Activated CD4-positive, alpha-beta memory T cell treated with anti-CD3 and anti-CD28 coated beads for 36 hours (primary cell): ENCODE results near the gene LRRFIP1. TPM values are rescaled to one million over a fixed set of nuclear protein-coding genes. Genes with fewer than 3 reads are reported as not detected.
"Not testable (repeated sequence)": the region's sequence is repeated elsewhere in the genome, so short reads cannot be mapped to it uniquely, and the experiment has no call there.

Source experiments
- CTCF ChIA-PET: fragments of 350-600 bp; sonication (Branson Sonifier 250); formaldehyde crosslinking; loops from one replicate; lab custom pipeline; 2021; ENCODE audit warnings: antibody characterized with exemption, inconsistent platforms; lab: Charles Lee
- POLR2A ChIA-PET: fragments of 350-600 bp; sonication (Branson Sonifier 250); formaldehyde crosslinking; loops from one replicate; lab custom pipeline; 2021; ENCODE audit warnings: antibody characterized with exemption; lab: Charles Lee
- DNase-seq: peaks from one replicate; pipeline ENCODE4 v3.0.0-alpha.2; 2020
- H3K27ac Mint-ChIP-seq: one replicate; pipeline ENCODE4 v1.8.0; 2021; ENCODE audit warnings: mixed read lengths
- H3K27me3 Mint-ChIP-seq: one replicate; pipeline ENCODE4 v1.8.0; 2021; ENCODE audit warnings: mixed read lengths
- H3K36me3 Mint-ChIP-seq: one replicate; pipeline ENCODE4 v1.8.0; 2021; ENCODE audit warnings: mixed read lengths
- H3K4me1 Mint-ChIP-seq: one replicate; pipeline ENCODE4 v1.8.0; 2021; ENCODE audit warnings: low read depth, mixed read lengths
- H3K4me3 Mint-ChIP-seq: one replicate; pipeline ENCODE4 v1.8.0; 2021; ENCODE audit warnings: mild to moderate bottlenecking, mixed read lengths
- H3K9me3 Mint-ChIP-seq: one replicate; pipeline ENCODE4 v1.8.0; 2021; ENCODE audit warnings: mixed read lengths
- intact Hi-C: fragments of 100-400 bp; cut with micrococcal nuclease; formaldehyde crosslinking; loops from one replicate; pipeline ENCODE4 v1.15.1; 2023
- total RNA-seq, 2 experiments: library from RNA; stranded (reverse); gene quantifications; one replicate each; pipeline ENCODE4 v1.2.3, GENCODE V29; 2021

LRRFIP1 gene
- total RNA-seq, 2 experiments from 2014 or later = 238 to 240 TPM

DNA sequence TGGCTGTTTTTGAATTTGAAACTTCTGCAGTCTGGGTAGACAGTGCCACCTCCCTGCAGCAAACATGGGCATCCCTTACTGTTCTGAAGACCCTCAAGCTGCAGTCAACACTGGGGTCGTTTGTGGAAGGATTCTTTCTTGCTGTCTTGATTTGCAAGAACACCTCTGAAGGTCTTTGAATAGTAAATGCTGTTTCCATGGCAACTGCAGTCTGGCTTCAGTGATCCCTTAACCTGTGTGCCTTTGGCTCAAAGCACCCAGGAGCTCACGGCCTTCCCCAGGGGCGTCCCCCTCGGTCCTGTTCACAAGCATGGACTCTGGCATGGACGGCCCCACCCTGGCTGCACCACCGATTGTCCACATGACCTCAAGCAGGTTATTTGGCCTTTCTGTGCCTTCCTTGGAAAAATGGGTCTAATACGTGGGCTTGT is 38.3 kb downstream of the LRRFIP1 start:
- peaks cover 10% of the 10 kb centered on the region for H3K27me3 Mint-ChIP-seq
- no peaks in the 10 kb centered on the region for H3K9me3 Mint-ChIP-seq
- POLR2A ChIA-PET = no interaction called here
- peaks cover 6% of the 10 kb centered on the region for H3K4me1 Mint-ChIP-seq
- H3K4me3 Mint-ChIP-seq = no peak overlapping the region
- no peak overlapping the region for H3K27ac Mint-ChIP-seq
- H3K36me3 Mint-ChIP-seq = no peaks in the 10 kb centered on the region
- CTCF ChIA-PET = no interaction called here
- no peak for DNase-seq
- intact Hi-C loops = no loop called here

- ChIA-PET CTCF (no interaction called here), POLR2A (interaction anchor here (0.6 kb wide), 1 partner anchor 1303 kb away, joined by 4 read pairs; no protein-coding TSS in a partner anchor)
- no peaks in the 10 kb centered on the region for H3K9me3 Mint-ChIP-seq
- DNase-seq = no peak
- H3K27me3 Mint-ChIP-seq = peaks cover 10% of the 10 kb centered on the region
- H3K27ac Mint-ChIP-seq = no peak overlapping the region
- H3K4me3 Mint-ChIP-seq = no peak overlapping the region
- no peaks in the 10 kb centered on the region for H3K36me3 Mint-ChIP-seq
- intact Hi-C loops = no loop called here
- H3K4me1 Mint-ChIP-seq = peaks cover 6% of the 10 kb centered on the region
Observed at GRCh38 chr2:237666606-237667005, 39.2 kb downstream of the LRRFIP1 start.

DNA sequence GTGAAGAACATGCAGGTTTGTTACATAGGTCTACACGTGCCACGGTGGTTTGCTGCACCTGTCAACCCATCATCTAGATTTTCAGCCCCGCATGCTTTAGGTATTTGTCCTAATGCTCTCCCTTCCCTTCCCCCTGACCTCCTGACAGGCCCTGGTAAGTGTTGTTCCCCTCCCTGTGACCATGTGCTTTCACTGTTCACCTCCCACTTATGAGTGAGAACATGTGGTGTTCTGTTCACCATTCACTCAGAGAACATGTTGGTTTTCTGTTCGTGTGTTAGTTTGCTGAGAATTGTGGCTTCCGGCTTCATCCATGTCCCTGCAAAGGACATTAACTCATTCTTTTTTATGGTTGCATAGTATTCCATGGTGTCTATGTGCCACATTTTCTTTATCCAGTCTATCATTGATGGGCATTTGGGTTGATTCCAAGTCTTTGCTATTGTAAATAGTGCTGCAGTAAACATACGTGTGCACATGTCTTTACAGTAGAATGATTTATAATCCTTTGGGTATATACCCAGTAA is 39.7 kb downstream of the LRRFIP1 start:
- H3K4me1 Mint-ChIP-seq, H3K4me3 Mint-ChIP-seq, H3K9me3 Mint-ChIP-seq, DNase-seq, H3K36me3 Mint-ChIP-seq, H3K27ac Mint-ChIP-seq, CTCF ChIA-PET, intact Hi-C loops: not testable (repeated sequence)
- H3K27me3 Mint-ChIP-seq = peaks cover 10% of the 10 kb centered on the region
- POLR2A ChIA-PET = interaction anchor here (0.6 kb wide), 1 partner anchor 1303 kb away, joined by 4 read pairs; no protein-coding TSS in a partner anchor

DNA sequence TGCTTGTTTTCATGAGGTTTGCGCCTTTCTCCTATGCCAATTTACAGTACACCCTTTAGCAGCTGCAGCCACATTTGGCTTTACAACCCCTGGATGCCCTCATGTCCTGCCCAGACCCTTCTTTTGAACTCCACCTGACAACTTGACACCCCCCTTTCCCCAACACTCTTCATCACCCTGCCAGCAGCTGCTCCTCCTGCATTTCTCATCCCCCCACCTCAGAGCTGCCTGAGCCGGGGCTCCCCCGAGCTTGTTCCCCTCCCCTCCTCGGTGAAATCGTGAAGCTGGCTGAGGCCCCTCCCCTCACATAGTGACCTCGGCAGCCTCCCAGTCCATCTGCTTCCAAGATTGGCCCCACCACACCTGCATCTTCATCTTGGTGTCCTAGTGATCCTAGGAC is 40.5 kb downstream of the LRRFIP1 start:
- no peaks in the 10 kb centered on the region for H3K9me3 Mint-ChIP-seq
- ChIA-PET CTCF (interaction anchor here (1.2 to 9.2 kb wide), 2 partner anchors 77 to 87 kb away, joined by 3 to 192 read pairs; no protein-coding TSS in a partner anchor), POLR2A (no interaction called here)
- no peak overlapping the region for H3K27ac Mint-ChIP-seq
- no peak for DNase-seq
- no peaks in the 10 kb centered on the region for H3K36me3 Mint-ChIP-seq
- no peak overlapping the region for H3K4me3 Mint-ChIP-seq
- peaks cover 5% of the 10 kb centered on the region for H3K4me1 Mint-ChIP-seq
- peaks cover 10% of the 10 kb centered on the region for H3K27me3 Mint-ChIP-seq
- intact Hi-C loops = no loop called here

- Mint-ChIP-seq H3K27me3 (peaks cover 10% of the 10 kb centered on the region), H3K9me3 (no peaks in the 10 kb centered on the region), H3K4me3 (no peak overlapping the region), H3K4me1 (peaks cover 8% of the 10 kb centered on the region), H3K27ac (no peak overlapping the region), H3K36me3 (no peaks in the 10 kb centered on the region)
- intact Hi-C loops = no loop called here
- CTCF ChIA-PET = interaction anchor here (1.2 to 9.2 kb wide), 3 partner anchors 26 to 87 kb away, joined by 3 to 192 read pairs (median 3); no protein-coding TSS in a partner anchor
- no peak for DNase-seq
- POLR2A ChIA-PET = no interaction called here
Observed at GRCh38 chr2:237668440-237668839, 41.1 kb downstream of the LRRFIP1 start.

DNA sequence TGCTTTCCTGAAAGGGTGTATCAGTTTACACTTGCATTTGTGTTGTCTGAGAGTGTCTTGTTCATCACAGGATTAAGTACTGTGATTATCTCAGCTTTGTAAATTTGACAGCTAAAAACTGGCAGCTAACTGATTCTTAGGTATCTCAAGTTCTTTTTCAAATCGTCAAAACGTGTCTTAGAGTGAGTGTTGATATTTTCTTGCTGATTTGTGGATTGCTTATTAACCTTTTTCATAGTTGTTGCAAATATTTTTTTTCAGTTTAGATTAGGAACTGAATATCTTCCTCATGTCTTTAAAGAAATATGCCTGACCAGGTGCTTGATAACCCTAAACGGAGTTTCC is 41.9 kb downstream of the LRRFIP1 start:
- no peak for DNase-seq
- H3K9me3 Mint-ChIP-seq = no peaks in the 10 kb centered on the region
- ChIA-PET CTCF (interaction anchor here (1.2 to 9.2 kb wide), 3 partner anchors 25 to 106 kb away, joined by 3 to 192 read pairs (median 3); no protein-coding TSS in a partner anchor), POLR2A (no interaction called here)
- no peaks in the 10 kb centered on the region for H3K36me3 Mint-ChIP-seq
- H3K4me1 Mint-ChIP-seq = peaks cover 16% of the 10 kb centered on the region
- no peak overlapping the region for H3K27ac Mint-ChIP-seq
- intact Hi-C loops = no loop called here
- no peak overlapping the region for H3K4me3 Mint-ChIP-seq
- peaks cover 7% of the 10 kb centered on the region for H3K27me3 Mint-ChIP-seq

DNA sequence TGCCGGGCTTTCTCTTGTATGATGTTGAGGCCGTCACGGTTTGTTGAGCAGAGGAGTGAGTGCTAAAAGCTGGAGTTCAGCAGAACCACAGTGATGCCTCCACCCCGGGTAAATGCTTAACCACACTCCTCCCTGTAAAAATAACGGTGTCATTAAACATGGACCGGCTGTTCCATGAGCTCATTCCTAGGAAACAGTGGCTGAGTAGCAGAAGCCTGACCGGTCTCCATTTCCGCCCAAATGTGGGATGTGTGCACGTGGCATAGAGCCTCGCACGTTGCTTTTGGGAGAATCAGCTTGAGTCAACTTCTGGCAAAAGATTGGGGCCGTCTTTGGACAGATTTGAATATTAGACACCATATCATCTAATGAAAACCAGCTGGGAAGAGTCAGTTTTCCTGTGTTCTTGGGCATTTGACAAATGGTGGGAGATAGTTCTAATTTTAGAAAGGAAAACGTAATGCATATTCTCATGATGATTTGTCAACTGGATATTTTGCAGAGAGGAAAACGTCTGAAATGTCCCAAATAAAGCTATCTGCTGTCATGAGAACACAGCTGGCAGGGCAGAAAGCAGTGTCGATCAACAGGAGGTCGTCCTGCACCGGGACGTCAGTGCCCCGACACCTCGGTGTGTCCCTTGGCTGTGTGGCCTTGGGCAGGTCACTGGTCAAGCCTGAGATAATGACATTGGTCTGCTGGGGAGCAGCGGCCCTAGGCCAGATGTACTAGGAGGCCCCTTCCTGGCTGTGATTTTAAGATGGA is 42.4 kb downstream of the LRRFIP1 start:
- DNase-seq = no peak
- ChIA-PET POLR2A (no interaction called here), CTCF (interaction anchor here (1.2 to 9.2 kb wide), 3 partner anchors 25 to 106 kb away, joined by 3 to 192 read pairs (median 3); no protein-coding TSS in a partner anchor)
- H3K27me3 Mint-ChIP-seq = peaks cover 7% of the 10 kb centered on the region
- no peaks in the 10 kb centered on the region for H3K9me3 Mint-ChIP-seq
- H3K27ac Mint-ChIP-seq = no peak overlapping the region
- peaks cover 22% of the 10 kb centered on the region for H3K4me1 Mint-ChIP-seq
- no peaks in the 10 kb centered on the region for H3K36me3 Mint-ChIP-seq
- H3K4me3 Mint-ChIP-seq = no peak overlapping the region
- intact Hi-C loops = loop anchor here (5.0 kb wide), 2 partner anchors 68 to 297 kb away; partner anchors contain the start of gene UBE2F

- intact Hi-C loops = loop anchor here (5.0 kb wide), 2 partner anchors 68 to 297 kb away; partner anchors contain the start of gene UBE2F
- DNase-seq = no peak
- Mint-ChIP-seq H3K9me3 (no peaks in the 10 kb centered on the region), H3K4me3 (no peak overlapping the region), H3K27ac (no peak overlapping the region), H3K27me3 (peaks cover 7% of the 10 kb centered on the region), H3K36me3 (no peaks in the 10 kb centered on the region), H3K4me1 (peaks cover 30% of the 10 kb centered on the region)
- ChIA-PET CTCF (interaction anchor here (0.8 to 9.2 kb wide), 4 partner anchors 20 to 606 kb away, joined by 3 to 192 read pairs (median 51); no protein-coding TSS in a partner anchor), POLR2A (interaction anchor here (8.0 kb wide), 1 partner anchor 20 kb away, joined by 169 read pairs; no protein-coding TSS in a partner anchor)
Observed at GRCh38 chr2:237670641-237671040, 43.3 kb downstream of the LRRFIP1 start.

DNA sequence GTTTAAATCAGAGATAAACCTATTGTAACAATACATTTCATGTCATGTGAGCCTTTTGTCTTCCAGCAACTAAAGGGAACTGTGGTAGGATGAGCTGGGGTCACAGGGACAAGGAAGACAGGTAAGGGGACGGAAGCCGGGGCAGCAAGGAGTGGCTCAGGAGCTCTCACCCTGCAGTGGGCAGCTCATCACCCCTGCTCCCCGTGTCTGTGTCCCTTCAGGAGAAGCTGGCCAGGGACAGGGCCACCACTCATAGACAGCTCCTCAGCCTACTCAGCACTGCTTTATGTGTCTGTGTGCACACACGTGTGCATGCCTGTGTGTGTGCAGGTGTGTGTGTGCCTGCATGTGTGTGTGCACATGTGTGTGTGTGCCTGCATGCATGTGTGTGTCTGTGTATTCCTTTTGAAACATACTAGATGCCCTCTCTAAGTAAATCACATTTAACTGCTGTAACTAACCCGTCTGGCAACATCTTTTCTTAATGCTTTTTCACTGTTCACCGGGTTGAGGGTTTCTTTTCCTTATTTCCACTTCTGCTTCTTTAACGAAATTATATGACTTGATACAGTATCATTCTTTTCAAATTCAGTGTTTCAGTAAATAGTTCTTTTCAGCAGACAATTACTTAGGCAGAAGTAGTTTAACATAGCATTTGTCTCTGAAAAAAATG is 44.2 kb downstream of the LRRFIP1 start:
- ChIA-PET POLR2A (interaction anchor here (1.1 to 8.0 kb wide), 2 partner anchors 9 to 19 kb away, joined by 5 to 169 read pairs; no protein-coding TSS in a partner anchor), CTCF (interaction anchor here (0.6 to 9.2 kb wide), 14 partner anchors 14 to 1925 kb away, joined by 3 to 192 read pairs (median 10); no protein-coding TSS in a partner anchor)
- peaks cover 4% of the 10 kb centered on the region for H3K27me3 Mint-ChIP-seq
- no peak overlapping the region for H3K27ac Mint-ChIP-seq
- intact Hi-C loops = loop anchor here (2.0 to 5.0 kb wide), 4 partner anchors 69 to 296 kb away; partner anchors contain the start of gene UBE2F
- DNase-seq = no peak
- no peaks in the 10 kb centered on the region for H3K36me3 Mint-ChIP-seq
- no peak overlapping the region for H3K4me3 Mint-ChIP-seq
- peaks cover 38% of the 10 kb centered on the region for H3K4me1 Mint-ChIP-seq
- no peaks in the 10 kb centered on the region for H3K9me3 Mint-ChIP-seq

DNA sequence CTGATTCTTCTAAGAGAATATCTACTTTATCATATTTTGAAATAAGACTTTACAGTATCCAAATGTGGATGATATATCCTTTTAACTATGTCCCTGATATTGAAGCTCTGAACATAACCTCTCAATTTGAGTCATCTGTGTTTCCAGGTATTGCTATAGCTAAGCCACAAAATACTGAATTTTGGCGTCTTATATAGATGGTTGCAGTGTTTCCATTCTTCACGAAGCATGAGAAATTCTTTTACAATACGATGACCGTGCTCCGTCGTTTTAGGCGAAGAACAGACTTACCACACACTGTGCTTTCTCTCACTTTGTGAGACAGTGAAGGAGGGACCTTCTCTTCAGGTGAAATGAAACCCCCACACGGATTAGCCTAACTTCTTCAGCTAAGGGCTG is 45.3 kb downstream of the LRRFIP1 start:
- H3K4me1 Mint-ChIP-seq = peaks cover 44% of the 10 kb centered on the region
- no peak for DNase-seq
- intact Hi-C loops = loop anchor here (1.0 to 5.0 kb wide), 10 partner anchors 15 to 295 kb away; partner anchors contain the start of gene UBE2F

More for the DNA sequence above, 45.3 kb downstream of the LRRFIP1 start:
- H3K36me3 Mint-ChIP-seq = no peaks in the 10 kb centered on the region
- peak overlapping the region; percentile 90 for H3K27ac Mint-ChIP-seq
- ChIA-PET CTCF (interaction anchor here (1.0 to 9.2 kb wide), 24 partner anchors 9 to 590 kb away, joined by 3 to 192 read pairs (median 8); no protein-coding TSS in a partner anchor), POLR2A (interaction anchor here (0.7 to 8.0 kb wide), 8 partner anchors 18 to 120 kb away, joined by 3 to 169 read pairs (median 15); no protein-coding TSS in a partner anchor)
- no peaks in the 10 kb centered on the region for H3K9me3 Mint-ChIP-seq
- no peaks in the 10 kb centered on the region for H3K27me3 Mint-ChIP-seq
- H3K4me3 Mint-ChIP-seq = peak overlapping the region; percentile 78
